ENCODE measurements around the gene EEFSEC.

DNA sequence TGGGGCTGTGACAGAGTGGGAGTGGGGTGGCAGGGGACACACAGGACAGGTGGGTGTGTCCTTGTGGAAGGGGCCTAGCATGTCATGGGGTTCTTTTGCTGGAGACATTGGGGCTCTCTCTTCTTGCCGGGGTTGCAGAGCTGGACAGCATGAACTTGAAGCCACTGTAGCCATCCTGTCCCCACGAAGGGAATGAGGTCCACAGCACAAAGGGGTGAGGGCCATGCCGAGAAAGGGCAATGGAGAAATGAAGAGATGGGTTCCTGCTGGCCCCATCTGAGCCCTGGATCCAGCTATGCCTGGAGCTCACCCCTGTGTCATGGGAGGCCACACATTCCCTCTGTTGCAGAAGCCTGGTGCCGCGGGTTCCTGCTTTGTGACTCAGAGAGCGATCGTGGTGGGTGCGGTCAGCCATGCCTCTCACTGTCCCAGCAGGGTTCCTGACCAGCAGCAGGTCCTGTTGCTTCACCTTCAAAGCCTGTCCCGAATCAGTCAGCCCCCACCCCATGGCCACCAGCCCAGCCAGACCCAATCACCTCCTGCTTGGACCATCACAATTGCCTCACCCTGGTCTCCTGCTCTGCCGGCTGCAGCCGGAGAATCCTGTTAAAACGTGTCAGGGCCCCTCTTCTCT lies 263.4 kb downstream of the EEFSEC start:
- TF ChIP-seq, protein P1, sequence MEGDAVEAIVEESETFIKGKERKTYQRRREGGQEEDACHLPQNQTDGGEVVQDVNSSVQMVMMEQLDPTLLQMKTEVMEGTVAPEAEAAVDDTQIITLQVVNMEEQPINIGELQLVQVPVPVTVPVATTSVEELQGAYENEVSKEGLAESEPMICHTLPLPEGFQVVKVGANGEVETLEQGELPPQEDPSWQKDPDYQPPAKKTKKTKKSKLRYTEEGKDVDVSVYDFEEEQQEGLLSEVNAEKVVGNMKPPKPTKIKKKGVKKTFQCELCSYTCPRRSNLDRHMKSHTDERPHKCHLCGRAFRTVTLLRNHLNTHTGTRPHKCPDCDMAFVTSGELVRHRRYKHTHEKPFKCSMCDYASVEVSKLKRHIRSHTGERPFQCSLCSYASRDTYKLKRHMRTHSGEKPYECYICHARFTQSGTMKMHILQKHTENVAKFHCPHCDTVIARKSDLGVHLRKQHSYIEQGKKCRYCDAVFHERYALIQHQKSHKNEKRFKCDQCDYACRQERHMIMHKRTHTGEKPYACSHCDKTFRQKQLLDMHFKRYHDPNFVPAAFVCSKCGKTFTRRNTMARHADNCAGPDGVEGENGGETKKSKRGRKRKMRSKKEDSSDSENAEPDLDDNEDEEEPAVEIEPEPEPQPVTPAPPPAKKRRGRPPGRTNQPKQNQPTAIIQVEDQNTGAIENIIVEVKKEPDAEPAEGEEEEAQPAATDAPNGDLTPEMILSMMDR (IDR thresholded peaks at IDR 0.05), result no peak
- no peak for TF ChIP-seq POLR2A (IDR thresholded peaks at IDR 0.05)

Data from esophagus squamous epithelium (tissue), 4 donors.